ENCODE measurements around the gene RPL18. TPM values are rescaled to one million over a fixed set of nuclear protein-coding genes. Genes with fewer than 3 reads are reported as not detected.

RPL18 gene
- total RNA-seq, 1 experiment from 2014 or later = 1,736 TPM

DNA sequence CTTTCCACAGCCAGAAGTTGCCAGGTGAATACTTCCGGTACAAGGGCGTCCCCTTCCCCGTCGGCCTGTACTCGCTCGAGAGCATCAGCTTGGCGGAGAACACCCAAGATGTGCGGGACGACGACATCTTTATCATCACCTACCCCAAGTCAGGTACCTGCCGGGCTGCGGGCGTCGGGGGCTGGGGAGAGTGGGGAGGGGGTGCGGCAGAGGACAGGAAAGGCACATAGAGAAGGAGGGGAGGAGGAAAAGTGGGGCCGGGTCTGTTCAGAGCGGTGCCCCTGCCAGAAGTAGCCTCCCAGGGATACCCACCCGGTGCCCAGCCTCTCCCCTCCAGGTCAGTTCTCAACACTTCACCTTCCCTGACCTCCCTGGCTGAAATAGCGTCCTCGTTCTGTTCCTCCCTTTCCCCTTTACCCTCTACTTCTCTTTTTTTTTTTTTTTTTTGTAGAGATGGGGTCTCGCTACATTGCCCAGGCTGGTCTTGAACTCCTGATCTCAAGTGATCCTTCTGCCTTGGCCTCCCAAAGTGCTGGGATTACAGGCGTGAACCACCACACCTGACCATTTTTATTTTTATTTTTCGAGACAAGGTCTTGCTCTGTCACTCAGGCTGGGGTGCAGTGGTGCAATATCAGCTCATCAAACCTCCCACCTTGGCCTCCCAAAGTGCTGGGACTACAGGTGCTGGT lies 42.9 kb downstream of the RPL18 start:
- Mint-ChIP-seq H3K4me1 (ENCODE audit: insufficient read depth, unreplicated experiment) (peaks cover 6% of the 10 kb centered on the region), H3K27me3 (ENCODE audit: insufficient read depth, unreplicated experiment) (no peaks in the 10 kb centered on the region), H3K9me3 (ENCODE audit: unreplicated experiment) (no peaks in the 10 kb centered on the region), H3K27ac (ENCODE audit: low read depth, unreplicated experiment) (no peak overlapping the region), H3K36me3 (ENCODE audit: insufficient read depth, unreplicated experiment) (no peaks in the 10 kb centered on the region), H3K4me3 (ENCODE audit: unreplicated experiment) (no peak overlapping the region)
- DNase-seq (ENCODE audit: unreplicated experiment) = no peak
- POLR2A ChIA-PET = no interaction called here
- CTCF ChIA-PET = interaction anchor here (1.1 kb wide), 1 partner anchor 18 kb away, joined by 4 read pairs; no protein-coding TSS in a partner anchor
- TF ChIP-seq, protein P1, sequence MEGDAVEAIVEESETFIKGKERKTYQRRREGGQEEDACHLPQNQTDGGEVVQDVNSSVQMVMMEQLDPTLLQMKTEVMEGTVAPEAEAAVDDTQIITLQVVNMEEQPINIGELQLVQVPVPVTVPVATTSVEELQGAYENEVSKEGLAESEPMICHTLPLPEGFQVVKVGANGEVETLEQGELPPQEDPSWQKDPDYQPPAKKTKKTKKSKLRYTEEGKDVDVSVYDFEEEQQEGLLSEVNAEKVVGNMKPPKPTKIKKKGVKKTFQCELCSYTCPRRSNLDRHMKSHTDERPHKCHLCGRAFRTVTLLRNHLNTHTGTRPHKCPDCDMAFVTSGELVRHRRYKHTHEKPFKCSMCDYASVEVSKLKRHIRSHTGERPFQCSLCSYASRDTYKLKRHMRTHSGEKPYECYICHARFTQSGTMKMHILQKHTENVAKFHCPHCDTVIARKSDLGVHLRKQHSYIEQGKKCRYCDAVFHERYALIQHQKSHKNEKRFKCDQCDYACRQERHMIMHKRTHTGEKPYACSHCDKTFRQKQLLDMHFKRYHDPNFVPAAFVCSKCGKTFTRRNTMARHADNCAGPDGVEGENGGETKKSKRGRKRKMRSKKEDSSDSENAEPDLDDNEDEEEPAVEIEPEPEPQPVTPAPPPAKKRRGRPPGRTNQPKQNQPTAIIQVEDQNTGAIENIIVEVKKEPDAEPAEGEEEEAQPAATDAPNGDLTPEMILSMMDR (IDR thresholded peaks at IDR 0.05; ENCODE audit: unreplicated experiment) = no peak
- BruUV-seq (replicated peaks) = no TSS peak
- intact Hi-C loops (cut with micrococcal nuclease) = no loop called here

DNA sequence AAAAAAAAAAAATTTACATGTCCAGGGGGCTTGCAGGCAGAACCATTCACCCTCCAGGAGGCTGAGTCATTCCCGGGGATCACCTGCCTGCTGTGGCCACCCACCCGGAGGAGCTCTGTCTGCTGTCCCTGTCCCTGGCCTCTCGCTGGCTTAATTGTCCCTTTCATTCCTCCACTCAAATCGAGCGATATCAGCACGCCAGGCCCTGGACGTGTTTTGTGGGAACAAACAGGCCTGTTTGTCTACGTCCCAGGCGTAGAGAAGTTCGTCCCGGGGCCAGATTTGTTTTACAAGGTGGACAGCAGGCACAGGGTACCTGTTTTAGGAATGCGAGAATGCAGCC lies 45.8 kb downstream of the RPL18 start:
- DNase-seq (ENCODE audit: unreplicated experiment) = no peak
- intact Hi-C loops (cut with micrococcal nuclease) = no loop called here
- POLR2A ChIA-PET = interaction anchor here (1.4 kb wide), 1 partner anchor 16 kb away, joined by 6 read pairs; no protein-coding TSS in a partner anchor
- Mint-ChIP-seq H3K36me3 (ENCODE audit: insufficient read depth, unreplicated experiment) (no peaks in the 10 kb centered on the region), H3K4me3 (ENCODE audit: unreplicated experiment) (no peak overlapping the region), H3K9me3 (ENCODE audit: unreplicated experiment) (no peaks in the 10 kb centered on the region), H3K4me1 (ENCODE audit: insufficient read depth, unreplicated experiment) (peaks cover 14% of the 10 kb centered on the region), H3K27me3 (ENCODE audit: insufficient read depth, unreplicated experiment) (no peaks in the 10 kb centered on the region), H3K27ac (ENCODE audit: low read depth, unreplicated experiment) (no peak overlapping the region)
- BruUV-seq (replicated peaks) = no TSS peak
- TF ChIP-seq, protein P1 (IDR thresholded peaks at IDR 0.05; ENCODE audit: unreplicated experiment) = no peak
- CTCF ChIA-PET = interaction anchor here (0.6 to 2.4 kb wide), 7 partner anchors 10 to 1817 kb away, joined by 3 to 10 read pairs (median 5); no protein-coding TSS in a partner anchor

DNA sequence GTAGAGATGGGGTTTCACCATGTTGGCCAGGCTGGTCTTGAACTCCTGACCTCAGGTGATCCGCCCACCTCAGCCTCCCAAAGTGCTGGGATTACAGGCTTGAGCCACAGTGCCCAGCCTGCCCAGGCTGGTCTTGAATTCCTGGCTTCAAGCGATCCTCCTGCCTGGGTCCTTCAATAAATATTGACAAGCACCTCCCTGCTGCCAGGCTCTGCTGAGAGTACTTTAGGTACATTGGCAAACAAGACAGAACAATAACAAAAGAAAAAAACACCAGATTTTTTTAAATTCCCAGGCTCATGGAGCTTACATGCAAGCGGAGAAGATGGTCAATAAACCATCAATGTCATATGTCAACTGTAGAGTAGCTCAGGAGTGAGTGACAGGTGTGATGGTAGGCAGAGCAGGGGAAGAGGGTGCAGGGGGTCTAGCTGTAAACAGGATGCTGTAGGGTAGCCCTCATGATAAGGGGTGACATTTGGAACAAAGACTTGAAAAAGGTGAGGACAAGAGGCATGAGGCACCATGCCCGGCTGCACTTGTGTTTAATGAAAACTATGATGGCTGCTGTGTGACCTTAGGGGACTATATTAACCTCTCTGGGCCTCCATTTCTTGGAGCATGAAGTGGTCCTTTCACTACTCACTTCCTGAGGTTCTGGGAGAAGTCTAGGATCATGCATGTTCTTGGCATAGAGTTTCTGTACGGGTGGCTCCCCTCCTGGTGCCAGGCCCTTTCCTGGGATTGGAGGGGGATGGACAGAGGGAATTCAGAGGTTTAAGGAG lies 47.4 kb downstream of the RPL18 start:
- POLR2A ChIA-PET = interaction anchor here (1.0 kb wide), 1 partner anchor 250 kb away, joined by 3 read pairs; a partner anchor contains a TSS
- H3K27ac Mint-ChIP-seq (ENCODE audit: low read depth, unreplicated experiment) = no peak overlapping the region
- TF ChIP-seq, protein P1 (IDR thresholded peaks at IDR 0.05; ENCODE audit: unreplicated experiment) = no peak
- CTCF ChIA-PET = interaction anchor here (0.6 to 1.4 kb wide), 4 partner anchors 13 to 180 kb away, joined by 3 to 6 read pairs (median 4); no protein-coding TSS in a partner anchor
- no peaks in the 10 kb centered on the region for H3K9me3 Mint-ChIP-seq (ENCODE audit: unreplicated experiment)
- no peak for DNase-seq (ENCODE audit: unreplicated experiment)
- H3K4me3 Mint-ChIP-seq (ENCODE audit: unreplicated experiment) = no peak overlapping the region
- no TSS peak for BruUV-seq (replicated peaks)
- peaks cover 19% of the 10 kb centered on the region for H3K4me1 Mint-ChIP-seq (ENCODE audit: insufficient read depth, unreplicated experiment)
- no peaks in the 10 kb centered on the region for H3K27me3 Mint-ChIP-seq (ENCODE audit: insufficient read depth, unreplicated experiment)
- H3K36me3 Mint-ChIP-seq (ENCODE audit: insufficient read depth, unreplicated experiment) = no peaks in the 10 kb centered on the region
- intact Hi-C loops (cut with micrococcal nuclease) = no loop called here

DNA sequence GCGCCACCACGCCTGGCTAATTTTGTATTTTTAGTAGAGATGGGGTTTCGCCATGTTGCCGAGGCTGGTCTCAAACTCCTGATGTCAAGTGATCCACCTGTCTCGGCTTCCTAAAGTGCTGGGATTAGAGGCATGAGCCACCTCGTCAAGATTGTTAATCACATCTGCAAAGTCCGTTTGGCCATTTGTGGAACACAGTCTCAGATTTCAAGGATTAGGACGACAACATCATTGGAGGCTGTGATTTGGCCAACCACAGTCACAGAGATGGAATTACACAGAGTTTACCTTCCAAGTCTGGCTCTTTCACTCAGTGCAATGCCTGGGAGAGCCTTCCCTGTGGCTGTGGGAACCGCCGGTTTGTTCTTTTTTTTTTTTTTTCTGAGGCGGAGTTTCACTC lies 49.2 kb downstream of the RPL18 start:
- BruUV-seq (replicated peaks) = no TSS peak
- peaks cover 24% of the 10 kb centered on the region for H3K4me1 Mint-ChIP-seq (ENCODE audit: insufficient read depth, unreplicated experiment)
- no peak overlapping the region for H3K4me3 Mint-ChIP-seq (ENCODE audit: unreplicated experiment)
- no peak for DNase-seq (ENCODE audit: unreplicated experiment)
- no peaks in the 10 kb centered on the region for H3K27me3 Mint-ChIP-seq (ENCODE audit: insufficient read depth, unreplicated experiment)
- CTCF ChIA-PET = no interaction called here
- POLR2A ChIA-PET = no interaction called here
- TF ChIP-seq, protein P1 (IDR thresholded peaks at IDR 0.05; ENCODE audit: unreplicated experiment) = no peak
- intact Hi-C loops (cut with micrococcal nuclease) = no loop called here
- H3K36me3 Mint-ChIP-seq (ENCODE audit: insufficient read depth, unreplicated experiment) = no peaks in the 10 kb centered on the region
- H3K9me3 Mint-ChIP-seq (ENCODE audit: unreplicated experiment) = no peaks in the 10 kb centered on the region
- no peak overlapping the region for H3K27ac Mint-ChIP-seq (ENCODE audit: low read depth, unreplicated experiment)
